HG02642 (cell line): ENCODE results near the gene ATP6V1E1.

ENCODE experiments used
- ATAC-seq: cut with Tn5 transposase; IDR thresholded peaks from one replicate; pipeline ENCODE4 v1.9.1; 2021; ENCODE audit warnings: mild to moderate bottlenecking; ENCODE audit not compliant: unreplicated experiment, poor library complexity

ATP6V1E1 gene

GRCh38 chr22:17549655-17550054 is 78.9 kb downstream of the ATP6V1E1 start:
- no peak for ATAC-seq

- no peak for ATAC-seq
Measured at GRCh38 chr22:17549183-17549582, 79.4 kb downstream of the ATP6V1E1 start.

GRCh38 chr22:17548756-17549035 is 79.9 kb downstream of the ATP6V1E1 start:
- ATAC-seq: no peak

- ATAC-seq: no peak
Measured at GRCh38 chr22:17548010-17548755, 80.4 kb downstream of the ATP6V1E1 start.

- ATAC-seq: no peak
Measured at GRCh38 chr22:17542452-17542851, 86.1 kb downstream of the ATP6V1E1 start.
